Left ventricle myocardium inferior (tissue), 1 donor: ENCODE results near the gene PTPRM. TPM values are rescaled to one million over a fixed set of nuclear protein-coding genes. Genes with fewer than 3 reads are reported as not detected.

Experiments
- DNase-seq: peaks from one replicate; pipeline ENCODE4 v3.0.0-alpha.2; 2020
- H3K27ac ChIP-seq: fragments of 200-600 bp; replicated peaks from 2 replicates; pipeline ENCODE4 v1.8.0; 2021
- H3K27me3 ChIP-seq: fragments of 200-600 bp; 2 replicates; pipeline ENCODE4 v1.8.0; 2021; ENCODE audit warnings: low read depth
- H3K36me3 ChIP-seq: fragments of 200-600 bp; 2 replicates; pipeline ENCODE4 v1.8.0; 2021
- H3K4me1 ChIP-seq: fragments of 200-600 bp; 2 replicates; pipeline ENCODE4 v1.8.0; 2021
- H3K4me3 ChIP-seq: fragments of 200-600 bp; 2 replicates; pipeline ENCODE4 v1.8.0; 2021; ENCODE audit warnings: mild to moderate bottlenecking, moderate library complexity
- H3K9me3 ChIP-seq: fragments of 200-600 bp; replicated peaks from 2 replicates; pipeline ENCODE4 v1.8.0; 2021
- CTCF ChIP-seq: fragments of 200-600 bp; IDR thresholded peaks from 2 replicates; pipeline ENCODE4 v1.8.0; 2021; ENCODE audit warnings: antibody characterized with exemption, mild to moderate bottlenecking, borderline replicate concordance
- intact Hi-C: fragments of 100-400 bp; cut with micrococcal nuclease; formaldehyde crosslinking; loops from one replicate; pipeline ENCODE4 v1.11.0; 2022
- total RNA-seq: library from RNA; stranded (reverse); fragmentation: NEBNext Ultra II Directional; extraction: Animal tissue kit (Norgen Biotek cat#: 25700); gene quantifications from one replicate; pipeline ENCODE4 v1.2.1, GENCODE V29; 2021
- donor health status: DM: no; HTN: yes; CAD: no; lungs with severe emphysema.

Gene PTPRM
- total RNA-seq, 1 donor from 2014 or later = 132 TPM

DNA sequence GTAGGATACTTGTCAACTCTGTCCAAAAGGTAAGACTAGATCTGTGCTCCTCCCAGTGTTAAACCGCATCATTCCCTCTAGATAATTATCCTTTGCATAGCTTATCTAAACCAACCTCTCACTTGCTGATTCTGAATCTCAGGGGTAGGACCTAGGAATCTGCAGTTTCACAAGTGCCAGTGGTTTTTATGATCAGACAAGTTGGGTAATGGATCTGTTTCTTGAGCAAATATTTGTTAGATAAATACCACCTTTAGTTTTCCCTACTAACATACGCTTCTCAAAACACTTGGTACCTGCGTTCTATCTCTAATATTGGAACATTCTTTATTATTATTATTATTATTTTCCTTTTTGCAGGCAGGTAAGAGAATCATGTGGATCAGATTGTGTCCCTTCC, 439.9 kb downstream of the PTPRM start:
- Histone ChIP-seq H3K27me3 (no peaks in the 10 kb centered on the region), H3K9me3 (no peaks in the 10 kb centered on the region), H3K36me3 (no peaks in the 10 kb centered on the region), H3K4me3 (no peak overlapping the region), H3K27ac (no peak overlapping the region), H3K4me1 (peaks cover 47% of the 10 kb centered on the region)
- DNase-seq = no peak
- intact Hi-C loops = no loop called here
- no peak for TF ChIP-seq CTCF

DNA sequence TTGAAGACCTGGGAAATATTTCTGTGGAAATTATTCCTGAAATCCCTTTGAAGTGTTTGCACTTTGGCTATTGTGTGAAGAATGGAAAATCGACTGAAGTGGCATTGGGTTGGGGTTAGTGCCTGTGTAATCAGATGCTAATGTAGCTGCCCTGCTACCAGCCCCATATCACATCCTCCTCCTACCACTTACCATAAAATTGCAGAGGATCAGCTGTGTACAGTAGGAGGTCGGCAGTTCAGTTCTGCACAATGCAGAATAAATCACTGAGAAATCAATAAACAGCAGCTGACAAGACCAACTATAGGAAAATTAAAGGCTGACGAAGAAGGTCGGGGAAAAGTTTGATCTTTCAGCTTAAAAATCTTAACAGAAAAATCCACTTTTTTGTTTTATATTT, 440.9 kb downstream of the PTPRM start:
- H3K4me3 ChIP-seq = no peak overlapping the region
- H3K4me1 ChIP-seq = peaks cover 45% of the 10 kb centered on the region
- no peak for DNase-seq
- H3K27ac ChIP-seq = no peak overlapping the region
- H3K27me3 ChIP-seq = no peaks in the 10 kb centered on the region
- H3K9me3 ChIP-seq = no peaks in the 10 kb centered on the region
- H3K36me3 ChIP-seq = no peaks in the 10 kb centered on the region
- intact Hi-C loops = no loop called here
- TF ChIP-seq CTCF = no peak

DNA sequence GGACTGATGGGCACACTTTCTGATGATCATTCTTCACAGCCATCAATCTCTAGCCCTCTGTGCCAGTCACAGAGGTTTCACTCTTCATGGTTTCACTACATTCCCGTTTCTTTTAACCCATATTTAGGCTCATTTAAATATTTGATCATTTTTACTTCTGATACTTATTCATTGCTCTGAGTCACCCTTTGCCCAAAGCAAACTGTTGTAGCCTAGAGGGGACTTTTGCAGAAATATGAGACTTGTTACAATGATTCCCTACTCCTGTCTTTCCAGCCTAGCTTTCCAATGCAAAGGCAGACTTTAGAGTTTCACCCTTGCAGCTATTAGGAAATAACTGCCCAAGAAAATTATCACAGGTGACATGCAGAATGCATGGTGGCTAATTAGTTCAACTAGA, 444.2 kb downstream of the PTPRM start:
- Histone ChIP-seq H3K9me3 (no peaks in the 10 kb centered on the region), H3K27ac (no peak overlapping the region), H3K4me3 (no peak overlapping the region), H3K4me1 (peaks cover 14% of the 10 kb centered on the region), H3K27me3 (no peaks in the 10 kb centered on the region), H3K36me3 (no peaks in the 10 kb centered on the region)
- TF ChIP-seq CTCF = no peak
- intact Hi-C loops = no loop called here
- no peak for DNase-seq

DNA sequence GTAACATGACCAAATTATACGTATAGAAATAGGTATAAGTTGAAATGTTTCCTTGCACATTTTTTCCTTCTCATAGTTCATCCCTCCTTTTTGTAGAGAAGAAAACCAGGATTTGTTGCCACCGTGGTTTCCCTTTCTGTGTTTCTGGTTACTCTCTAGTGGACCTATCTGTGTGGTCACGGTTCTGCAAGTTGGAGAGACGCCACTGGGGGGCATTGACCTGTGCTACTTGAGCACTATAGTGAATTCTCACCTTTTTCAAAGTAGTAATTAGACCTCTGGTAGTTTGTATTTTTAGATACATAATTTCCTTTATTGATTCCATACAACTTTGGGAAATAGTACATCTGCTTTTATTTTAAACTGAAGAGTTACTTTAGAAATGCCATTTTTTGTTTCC, 444.8 kb downstream of the PTPRM start:
- no peak for TF ChIP-seq CTCF
- H3K9me3 ChIP-seq = no peaks in the 10 kb centered on the region
- no peak for DNase-seq
- no peaks in the 10 kb centered on the region for H3K27me3 ChIP-seq
- no peak overlapping the region for H3K4me3 ChIP-seq
- peaks cover 8% of the 10 kb centered on the region for H3K4me1 ChIP-seq
- H3K36me3 ChIP-seq = no peaks in the 10 kb centered on the region
- H3K27ac ChIP-seq = no peak overlapping the region
- intact Hi-C loops = no loop called here

DNA sequence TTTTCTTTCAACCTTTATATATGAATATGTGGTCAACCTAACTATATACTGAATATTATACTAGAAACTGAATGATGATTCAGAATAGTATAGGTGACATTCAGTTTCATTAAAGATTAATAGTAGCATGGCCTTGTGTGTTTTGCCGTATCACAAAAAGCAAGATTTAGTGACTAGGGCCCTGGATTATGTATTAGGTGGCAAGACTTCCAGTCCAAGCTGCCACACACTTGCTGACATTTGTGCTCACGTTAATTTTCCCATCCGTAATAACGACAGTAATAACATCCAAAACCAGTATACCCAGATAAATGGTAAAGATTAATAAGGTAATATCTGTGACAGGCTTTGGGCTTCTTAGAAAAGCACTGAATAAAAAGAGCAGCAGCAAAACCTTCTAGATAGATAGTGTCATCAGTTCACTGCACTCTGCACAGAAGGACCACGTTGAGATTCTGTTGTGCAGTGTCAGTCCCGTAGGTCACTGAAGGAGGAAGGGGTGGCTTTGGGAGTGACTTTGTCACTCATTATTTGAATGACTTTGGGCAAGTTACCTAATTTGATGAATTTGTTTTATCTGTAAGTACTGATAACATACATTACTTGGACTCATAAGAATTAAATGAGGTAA, 451.7 kb downstream of the PTPRM start:
- no peak for DNase-seq
- peaks cover 4% of the 10 kb centered on the region for H3K4me1 ChIP-seq
- no peaks in the 10 kb centered on the region for H3K9me3 ChIP-seq
- H3K27me3 ChIP-seq = no peaks in the 10 kb centered on the region
- TF ChIP-seq CTCF = no peak
- H3K4me3 ChIP-seq = no peak overlapping the region
- intact Hi-C loops = no loop called here
- no peak overlapping the region for H3K27ac ChIP-seq
- H3K36me3 ChIP-seq = no peaks in the 10 kb centered on the region
